Motor neuron (in vitro differentiated cells): Measurements from ENCODE around the gene DIP2B. TPM values are rescaled to one million over a fixed set of nuclear protein-coding genes. Genes with fewer than 3 reads are reported as not detected.
A peak's percentile ranks its signal among the peaks of the same experiment; 100 is the strongest.

ENCODE experiments used
- ATAC-seq, 8 experiments: fragments of 200-7000 bp; cut with Tn5 transposase; replicated peaks in 6 of 8; 2 replicates each; pipeline ENCODE4 v1.8.0; 2021; ENCODE audit warnings: mild to moderate bottlenecking in 8 of 8, moderate library complexity in 8 of 8
- H3K27ac ChIP-seq, 2 donors: fragments of 250-450 bp; sonication (Bioruptor Pico); 2 replicates each; pipeline ENCODE4 v1.9.0; 2021; ENCODE audit warnings: antibody characterized with exemption in 2 of 2, mild to moderate bottlenecking in 2 of 2, moderate library complexity in 1 of 2
- H3K4me1 ChIP-seq, 2 donors: fragments of 250-450 bp; sonication (Bioruptor Pico); replicated peaks in 1 of 2; 2 replicates each; pipeline ENCODE4 v1.6.1; 2021; ENCODE audit warnings: antibody characterized with exemption in 2 of 2, mild to moderate bottlenecking in 2 of 2, moderate library complexity in 1 of 2
- H3K4me3 ChIP-seq, 5 donors: fragments of 250-450 bp; sonication (Bioruptor Pico); 2 replicates each; pipeline ENCODE4 v1.9.0; 2021; ENCODE audit warnings: antibody characterized with exemption in 5 of 5, mild to moderate bottlenecking in 5 of 5, moderate library complexity in 4 of 5
- WGBS, 10 experiments: fragments of 450-650 bp; shearing (Covaris generic); methylation state at CpG; one replicate each; pipeline ENCODE4 v1.0.0; 2022; 5-methylcytosine and 5-hydroxymethylcytosine counted together
- in situ Hi-C, 9 experiments: fragments of 400-800 bp; cut with MboI; loops; one replicate each; pipeline ENCODE4 v1.15.0; 2021; ENCODE audit warnings: low sequenced_read_pairs in 9 of 9, low pct_unique_long_range_greater_than_20kb in 2 of 9; ENCODE audit not compliant: unreplicated experiment in 9 of 9
- total RNA-seq, 8 experiments: library from RNA; unstranded; fragments of 300-600 nt; gene quantifications; 2 replicates each; pipeline versions ENCODE4 v1.2.3 to v1.2.4, GENCODE V29; 2022

DIP2B gene
- total RNA-seq, 8 experiments from 2014 or later, result 20.8 to 68.6 (median 29.9) TPM

DNA sequence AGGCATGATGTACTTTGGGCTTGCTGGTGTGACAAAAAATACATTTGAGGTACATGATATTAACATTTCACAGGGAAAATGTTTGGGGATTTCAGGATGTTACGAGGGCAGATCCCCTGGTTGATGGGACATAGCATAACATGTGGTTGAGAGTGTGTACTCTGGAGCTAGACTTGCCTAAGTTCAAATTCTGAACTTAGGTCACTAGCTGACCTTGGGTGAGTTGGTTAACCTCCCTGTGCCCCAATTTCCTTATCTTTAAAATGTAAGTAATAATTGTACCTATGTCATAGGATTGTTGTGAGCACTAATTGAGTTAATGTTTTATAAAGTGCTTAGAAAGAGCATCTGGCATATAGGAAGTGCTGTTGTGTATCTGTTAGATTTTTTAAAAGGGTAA, 194.4 kb downstream of the DIP2B start:
- ATAC-seq, result no peak
- no peak overlapping the region for H3K4me3 ChIP-seq
- in situ Hi-C loops, result no loop called here
- WGBS, 10 experiments, result 82 to 100% (median 96%) methylated on average over 1 of the region's 1 CpG; no CpG with 5 or more reads in 4 of the 10 experiments
- H3K4me1 ChIP-seq, result no peaks in the 10 kb centered on the region
- no peak overlapping the region for H3K27ac ChIP-seq

DNA sequence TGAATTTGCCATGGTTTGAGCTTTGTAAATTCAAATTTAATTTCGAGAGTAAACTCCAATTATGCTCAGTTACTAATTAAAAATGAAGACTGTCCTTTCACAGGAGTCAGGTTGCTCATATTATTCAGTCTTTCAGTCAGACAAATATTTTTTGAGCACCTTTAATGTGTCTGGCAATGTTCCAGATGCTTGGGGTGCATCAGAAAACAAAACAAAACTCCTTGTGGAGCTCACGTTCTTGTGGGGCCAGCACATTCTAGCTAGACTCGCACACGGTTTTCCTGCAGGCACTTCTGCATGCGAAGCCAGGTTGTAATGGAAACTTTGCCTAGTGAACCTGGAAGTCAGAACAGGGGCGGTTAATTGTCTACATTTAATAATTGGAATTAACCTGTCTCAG, 195.2 kb downstream of the DIP2B start:
- H3K4me1 ChIP-seq, result no peaks in the 10 kb centered on the region
- no peak overlapping the region for H3K27ac ChIP-seq
- in situ Hi-C loops, result no loop called here
- no peak overlapping the region for H3K4me3 ChIP-seq
- 80 to 100% (median 96%) methylated on average over 1 to 6 of the region's 6 CpGs for WGBS, 10 experiments
- no peak for ATAC-seq

- Histone ChIP-seq H3K4me3 (no peak overlapping the region), H3K4me1 (no peaks in the 10 kb centered on the region), H3K27ac (no peak overlapping the region)
- in situ Hi-C loops, result no loop called here
- no peak for ATAC-seq
These were observed 201.8 kb downstream of the DIP2B start for GRCh38 chr12:50706606-50707005.

- no peaks in the 10 kb centered on the region for H3K4me1 ChIP-seq
- no peak for ATAC-seq
- H3K4me3 ChIP-seq, result no peak overlapping the region
- in situ Hi-C loops, result no loop called here
- 20 to 100% (median 91%) methylated on average over 1 to 4 of the region's 7 CpGs; no CpG with 5 or more reads in 6 of the 10 experiments for WGBS, 10 experiments
- no peak overlapping the region for H3K27ac ChIP-seq
These were observed 202.6 kb downstream of the DIP2B start for GRCh38 chr12:50707396-50707795.

DNA sequence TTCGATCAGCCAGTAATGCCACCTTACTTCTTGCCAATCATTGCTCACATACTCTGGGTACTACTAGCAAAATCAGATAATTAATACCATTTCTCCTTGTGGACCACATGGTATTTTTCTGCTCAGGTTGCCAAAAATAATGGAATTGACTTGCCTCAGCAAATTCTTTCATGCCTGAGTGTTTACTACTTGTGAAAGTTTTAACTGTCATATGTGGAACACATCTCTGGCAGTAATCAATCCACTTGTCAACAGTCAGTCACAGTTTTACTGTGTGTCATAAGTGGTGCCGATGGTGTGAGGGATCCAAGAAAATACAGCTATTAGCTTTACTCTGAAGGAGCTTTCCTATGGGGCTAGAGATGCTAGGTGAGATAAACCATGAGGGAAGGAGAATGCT, 203.8 kb downstream of the DIP2B start:
- 0 to 100% (median 92%) methylated on average over 1 to 2 of the region's 2 CpGs; no CpG with 5 or more reads in 2 of the 10 experiments for WGBS, 10 experiments

DNA sequence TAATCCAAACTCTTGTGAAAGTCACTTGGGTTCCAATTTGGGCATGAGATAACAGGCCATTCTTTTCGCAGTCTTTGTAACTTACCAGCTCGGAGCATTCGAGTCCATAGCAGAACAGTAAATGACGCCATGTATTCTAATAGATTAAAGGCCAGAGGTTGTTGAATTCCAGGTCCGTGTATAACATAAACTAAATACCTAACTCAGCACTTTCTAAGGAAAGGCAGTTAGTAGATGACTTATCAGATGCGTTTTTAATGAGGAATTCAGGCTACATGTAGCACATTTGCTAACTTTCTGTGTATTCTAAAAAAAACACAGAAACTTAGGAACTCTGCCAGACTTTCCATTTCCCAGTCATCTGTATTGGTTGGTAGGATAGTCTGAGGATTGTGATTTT, 206.3 kb downstream of the DIP2B start:
- H3K27ac ChIP-seq, result no peak overlapping the region
- no peaks in the 10 kb centered on the region for H3K4me1 ChIP-seq
- in situ Hi-C loops, result no loop called here
- no peak for ATAC-seq
- H3K4me3 ChIP-seq, result no peak overlapping the region
- WGBS, 10 experiments, result 73 to 100% (median 92%) methylated on average over 1 to 6 of the region's 6 CpGs; no CpG with 5 or more reads in 2 of the 10 experiments

More for the DNA sequence above, 203.8 kb downstream of the DIP2B start:
- H3K27ac ChIP-seq, result no peak overlapping the region
- in situ Hi-C loops, result no loop called here
- no peaks in the 10 kb centered on the region for H3K4me1 ChIP-seq
- ATAC-seq, result no peak
- H3K4me3 ChIP-seq, result no peak overlapping the region

GRCh38 chr12:50715174-50715573, 210.4 kb downstream of the DIP2B start:
- WGBS, 10 experiments, result 0 to 100% (median 94%) methylated on average over 1 to 2 of the region's 2 CpGs; no CpG with 5 or more reads in 5 of the 10 experiments
- in situ Hi-C loops, result no loop called here
- H3K27ac ChIP-seq, result no peak overlapping the region
- no peaks in the 10 kb centered on the region for H3K4me1 ChIP-seq
- no peak overlapping the region for H3K4me3 ChIP-seq
- peak in 1 of 8 experiments; percentile 46 for ATAC-seq

DNA sequence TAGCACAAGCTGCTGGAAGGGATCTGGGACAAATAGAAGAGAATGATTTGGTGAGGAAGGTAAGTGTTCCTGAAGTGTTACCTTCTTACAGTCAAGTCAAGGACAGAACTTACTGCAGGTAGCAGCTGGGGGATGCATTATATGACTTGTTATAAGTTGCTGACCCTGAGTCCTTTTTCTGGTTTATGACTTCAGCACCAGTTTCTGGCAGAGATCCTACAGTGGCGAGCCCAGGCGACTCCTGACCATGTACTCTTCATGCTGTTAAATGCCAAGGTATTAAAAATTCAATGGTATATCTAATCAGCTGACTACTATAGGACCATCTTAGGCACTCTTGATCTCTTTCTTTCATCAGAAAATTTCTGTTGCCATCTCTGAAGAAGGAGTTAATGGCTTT, 214.0 kb downstream of the DIP2B start:
- 83 to 100% (median 100%) methylated on average over 1 to 2 of the region's 2 CpGs; no CpG with 5 or more reads in 4 of the 10 experiments for WGBS, 10 experiments
- no peak overlapping the region for H3K27ac ChIP-seq
- H3K4me3 ChIP-seq, result no peak overlapping the region
- no peak for ATAC-seq
- in situ Hi-C loops, result no loop called here
- no peaks in the 10 kb centered on the region for H3K4me1 ChIP-seq

DNA sequence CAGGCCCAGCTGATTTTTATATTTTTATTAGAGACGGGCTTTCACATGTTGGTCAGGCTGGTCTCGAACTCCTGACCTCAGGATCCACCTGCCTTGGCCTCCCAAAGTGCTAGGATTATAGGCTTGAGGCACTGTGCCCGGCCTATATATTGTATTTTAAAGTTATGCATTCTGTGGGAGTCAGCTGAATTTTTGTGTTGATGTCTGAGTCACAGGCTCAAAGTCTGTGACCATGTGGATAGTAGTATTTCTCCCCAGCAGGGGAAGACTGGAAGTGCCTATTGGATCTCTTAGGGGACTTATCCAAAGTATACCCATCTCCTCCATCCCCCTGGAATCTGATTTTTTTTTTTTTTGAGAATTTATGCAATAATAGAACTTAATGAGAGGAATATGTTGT, 215.3 kb downstream of the DIP2B start:
- in situ Hi-C loops, result no loop called here
- H3K4me3 ChIP-seq, result no peak overlapping the region
- WGBS, 10 experiments, result 0 to 100% (median 60%) methylated on average over 1 to 3 of the region's 3 CpGs; no CpG with 5 or more reads in 5 of the 10 experiments
- peak in 3 of 8 experiments; percentile 62 to 98 (median 97) for ATAC-seq
- H3K4me1 ChIP-seq, result no peaks in the 10 kb centered on the region
- no peak overlapping the region for H3K27ac ChIP-seq

DNA sequence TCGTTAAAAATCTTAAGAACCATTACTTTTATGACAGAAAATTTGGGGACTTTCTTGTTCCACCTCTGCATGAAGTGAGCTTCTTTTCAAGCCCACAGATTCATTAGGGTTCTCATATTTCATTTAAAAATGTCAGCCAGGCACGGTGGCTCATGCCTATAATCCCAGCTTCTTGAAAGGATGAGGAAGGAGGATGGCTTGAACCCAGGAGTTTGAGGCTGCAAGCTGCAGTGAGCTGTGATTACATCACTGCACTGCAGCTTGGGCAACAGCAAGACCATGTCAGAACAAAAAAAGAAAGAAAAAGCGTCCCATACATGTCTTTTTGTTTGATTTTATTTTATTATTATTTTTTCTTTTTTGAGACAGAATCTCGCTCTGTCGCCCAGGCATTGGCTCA, 215.7 kb downstream of the DIP2B start:
- no peaks in the 10 kb centered on the region for H3K4me1 ChIP-seq
- H3K27ac ChIP-seq, result no peak overlapping the region
- in situ Hi-C loops, result no loop called here
- no peak overlapping the region for H3K4me3 ChIP-seq
- 0 to 100% (median 85%) methylated on average over 1 to 4 of the region's 5 CpGs; no CpG with 5 or more reads in 1 of the 10 experiments for WGBS, 10 experiments
- no peak for ATAC-seq

DNA sequence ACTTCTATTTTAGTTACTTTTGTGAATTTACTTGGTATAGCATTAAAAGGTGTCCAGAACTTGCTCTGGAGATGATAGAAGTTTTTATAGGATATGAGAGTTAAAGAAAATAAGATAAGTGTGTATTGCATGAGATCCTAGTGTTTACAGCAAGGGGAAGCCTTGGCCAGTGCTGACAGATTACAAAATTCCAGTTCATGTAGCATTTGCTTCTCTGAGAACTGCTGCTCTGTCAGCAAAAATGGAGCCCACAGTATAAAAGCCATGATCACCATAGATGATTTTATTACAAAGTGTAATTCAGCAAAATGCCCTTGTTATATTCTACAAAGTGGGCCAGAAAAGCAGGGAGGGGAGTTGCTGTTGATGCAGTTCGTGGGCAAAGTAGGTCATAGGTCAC, 219.1 kb downstream of the DIP2B start:
- Histone ChIP-seq H3K27ac (no peak overlapping the region), H3K4me1 (no peaks in the 10 kb centered on the region), H3K4me3 (no peak overlapping the region)
- ATAC-seq, result no peak
- in situ Hi-C loops, result no loop called here
- WGBS, 10 experiments, result 0 to 88% (median 67%) methylated on average over 1 of the region's 1 CpG; no CpG with 5 or more reads in 3 of the 10 experiments

DNA sequence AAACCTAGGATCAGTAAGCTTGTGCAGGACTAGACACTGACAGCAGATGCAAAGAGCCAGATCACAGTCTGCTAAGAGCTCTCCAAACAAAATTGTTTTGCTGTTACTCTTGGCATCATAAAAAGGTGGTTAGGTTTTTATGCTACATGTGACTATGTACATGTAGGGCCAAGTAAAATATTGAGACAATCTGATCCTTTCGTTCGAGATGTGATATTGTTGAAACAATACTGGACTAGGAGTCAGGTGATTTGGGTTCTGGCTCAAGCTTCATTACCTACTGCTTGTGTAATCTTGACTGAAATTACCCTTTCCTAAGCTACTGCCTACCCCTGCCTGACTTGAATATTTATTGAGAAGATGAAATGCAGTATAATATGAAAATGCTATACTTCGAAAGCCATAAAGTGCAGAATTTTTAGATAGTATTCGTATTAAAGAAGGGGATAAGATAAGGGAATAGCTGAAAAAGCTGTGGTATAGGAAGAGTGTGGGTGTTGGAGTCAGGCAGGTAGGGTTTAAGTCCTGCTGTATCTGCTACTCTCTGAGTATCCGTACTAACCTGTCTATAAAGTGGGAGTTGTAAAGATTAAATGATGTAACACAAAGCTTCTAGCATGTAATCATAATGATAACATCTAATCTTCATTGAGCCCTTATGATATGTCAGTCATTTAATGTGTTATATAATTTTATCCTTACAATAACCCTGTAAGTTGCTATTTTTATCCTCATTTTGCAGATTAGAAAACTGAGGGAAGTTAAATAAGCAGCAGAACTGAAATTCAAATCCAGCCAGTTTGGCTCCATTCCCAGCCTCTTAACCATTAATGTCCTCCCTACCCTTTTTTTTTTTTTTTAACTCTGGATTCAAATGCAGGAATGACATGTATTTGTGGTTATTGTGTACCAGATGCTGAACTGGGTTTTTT, 220.5 kb downstream of the DIP2B start:
- peak in 3 of 8 experiments; percentile 69 to 91 (median 90) for ATAC-seq
- in situ Hi-C loops, result no loop called here
- H3K4me1 ChIP-seq, result no peaks in the 10 kb centered on the region
- no peak overlapping the region for H3K27ac ChIP-seq
- no peak overlapping the region for H3K4me3 ChIP-seq
- WGBS, 10 experiments, result 69 to 100% (median 97%) methylated on average over 1 to 5 of the region's 5 CpGs

- Histone ChIP-seq H3K4me3 (no peak overlapping the region), H3K4me1 (no peaks in the 10 kb centered on the region), H3K27ac (no peak overlapping the region)
- no peak for ATAC-seq
- WGBS, 10 experiments, result 78 to 100% (median 92%) methylated on average over 1 to 2 of the region's 2 CpGs; no CpG with 5 or more reads in 6 of the 10 experiments
- in situ Hi-C loops, result no loop called here
These were observed 222.7 kb downstream of the DIP2B start for GRCh38 chr12:50727466-50727865.
